Caco-2 (cell line): ENCODE results near the gene PSMG1. TPM values are rescaled to one million over a fixed set of nuclear protein-coding genes. Genes with fewer than 3 reads are reported as not detected.

ENCODE experiments used
- BruUV-seq: library from RNA; stranded (reverse); fragments of 400-500 nt; replicated peaks from 2 replicates; lab custom pipeline; 2021; lab: Mats Ljungman, UMichigan
- CTCF ChIA-PET: fragments of 300-600 bp; sonication (Branson Sonifier 250); formaldehyde crosslinking; loops from one replicate; lab custom pipeline; 2022; ENCODE audit warnings: antibody characterized with exemption; lab: Charles Lee
- POLR2A ChIA-PET: fragments of 300-600 bp; sonication (Branson Sonifier 250); formaldehyde crosslinking; loops from one replicate; lab custom pipeline; 2022; ENCODE audit warnings: antibody characterized with exemption; lab: Charles Lee
- DNase-seq, 2 experiments: peaks; one replicate each; pipeline versions ENCODE4 v3.0.0 to v3.0.0-alpha.2; 2020 to 2022
- H3K27me3 ChIP-seq: replicated peaks from 2 replicates; pipeline ENCODE4 v1.6.0; 2011; ENCODE audit warnings: low read length; ENCODE audit not compliant: control insufficient read depth, insufficient read depth
- H3K36me3 ChIP-seq: 2 replicates; pipeline ENCODE4 v1.5.1; 2011; ENCODE audit warnings: low read length; ENCODE audit not compliant: control insufficient read depth, insufficient read depth
- H3K4me1 ChIP-seq: fragments of 250-450 bp; sonication (Bioruptor Pico); 2 replicates; pipeline ENCODE4 v1.5.1; 2020; ENCODE audit warnings: mild to moderate bottlenecking
- H3K4me3 ChIP-seq: 2 replicates; pipeline ENCODE4 v1.5.1; 2011; ENCODE audit warnings: low read depth, mild to moderate bottlenecking, control low read depth, low read length
- H3K9me3 ChIP-seq: fragments of 250-450 bp; sonication (Bioruptor Pico); 2 replicates; pipeline ENCODE4 v1.5.1; 2020; ENCODE audit warnings: mild to moderate bottlenecking, moderate library complexity
- H3K27ac Mint-ChIP-seq: one replicate; pipeline ENCODE4 v1.8.0; 2022; ENCODE audit warnings: mixed read lengths; ENCODE audit not compliant: unreplicated experiment
- H3K27me3 Mint-ChIP-seq: one replicate; pipeline ENCODE4 v1.8.0; 2022; ENCODE audit warnings: mixed read lengths; ENCODE audit not compliant: insufficient read depth, unreplicated experiment
- H3K36me3 Mint-ChIP-seq: one replicate; pipeline ENCODE4 v1.8.0; 2022; ENCODE audit warnings: mild to moderate bottlenecking, mixed read lengths; ENCODE audit not compliant: insufficient read depth, unreplicated experiment
- H3K4me1 Mint-ChIP-seq: one replicate; pipeline ENCODE4 v1.8.0; 2022; ENCODE audit warnings: low read depth, mixed read lengths; ENCODE audit not compliant: unreplicated experiment
- H3K4me3 Mint-ChIP-seq: one replicate; pipeline ENCODE4 v1.8.0; 2022; ENCODE audit warnings: mild to moderate bottlenecking, moderate library complexity, mixed read lengths; ENCODE audit not compliant: unreplicated experiment
- H3K9me3 Mint-ChIP-seq: one replicate; pipeline ENCODE4 v1.8.0; 2022; ENCODE audit warnings: mixed read lengths; ENCODE audit not compliant: unreplicated experiment
- CTCF ChIP-seq, 2 experiments: fragments of 200-600 bp in 1 of 2; IDR thresholded peaks; 1 replicate in 1 of 2; 2 replicates in 1 of 2; pipeline versions ENCODE4 v1.5.1 to v1.8.0; 2011 to 2022; ENCODE audit warnings: antibody characterized with exemption in 1 of 2, control low read depth in 1 of 2, inconsistent platforms in 1 of 2, low read depth in 1 of 2, low read length in 1 of 2, mild to moderate bottlenecking in 1 of 2, moderate library complexity in 1 of 2; ENCODE audit not compliant: insufficient read depth in 1 of 2, severe bottlenecking in 1 of 2, unreplicated experiment in 1 of 2
- intact Hi-C: fragments of 100-400 bp; cut with micrococcal nuclease; formaldehyde crosslinking; loops from one replicate; pipeline ENCODE4 v1.10.0; 2022; ENCODE audit not compliant: unreplicated experiment
- total RNA-seq: library from RNA; stranded (reverse); gene quantifications from 2 replicates; pipeline ENCODE4 v1.2.3, GENCODE V29; 2022

The PSMG1 gene
- total RNA-seq, 1 experiment from 2014 or later, result 86.2 TPM

GRCh38 chr21:39193380-39193779 lies 10.1 kb upstream of the PSMG1 start:
- H3K4me1 Mint-ChIP-seq, result peaks cover 13% of the 10 kb centered on the region
- H3K36me3 ChIP-seq, result no peaks in the 10 kb centered on the region
- H3K9me3 Mint-ChIP-seq, result no peaks in the 10 kb centered on the region
- no peak overlapping the region for H3K27ac Mint-ChIP-seq
- BruUV-seq, result no TSS peak
- intact Hi-C loops, result no loop called here
- no peaks in the 10 kb centered on the region for H3K27me3 Mint-ChIP-seq
- no peaks in the 10 kb centered on the region for H3K4me1 ChIP-seq
- H3K36me3 Mint-ChIP-seq, result peaks cover 48% of the 10 kb centered on the region
- DNase-seq, result no peak
- H3K4me3 ChIP-seq, result no peak overlapping the region
- H3K27me3 ChIP-seq, result no peaks in the 10 kb centered on the region
- ChIA-PET POLR2A (no interaction called here), CTCF (no interaction called here)
- H3K9me3 ChIP-seq, result no peaks in the 10 kb centered on the region
- TF ChIP-seq CTCF (IDR thresholded peaks at IDR 0.05; ENCODE audit: insufficient read depth in 1 of 2, low read depth in 1 of 2, low read length in 1 of 2, severe bottlenecking in 1 of 2, unreplicated experiment in 1 of 2), result no peak
- H3K4me3 Mint-ChIP-seq, result no peak overlapping the region

GRCh38 chr21:39189857-39190604 lies 6.8 kb upstream of the PSMG1 start:
- H3K36me3 Mint-ChIP-seq, result peaks cover 16% of the 10 kb centered on the region
- H3K4me1 Mint-ChIP-seq, result peaks cover 2% of the 10 kb centered on the region
- H3K27me3 Mint-ChIP-seq, result no peaks in the 10 kb centered on the region
- TF ChIP-seq CTCF (IDR thresholded peaks at IDR 0.05; ENCODE audit: insufficient read depth in 1 of 2, low read depth in 1 of 2, low read length in 1 of 2, severe bottlenecking in 1 of 2, unreplicated experiment in 1 of 2), result no peak
- intact Hi-C loops, result loop anchor here (10.0 kb wide), 1 partner anchor 255 kb away; the partner anchor contains the start of gene LCA5L
- no peaks in the 10 kb centered on the region for H3K9me3 ChIP-seq
- no peaks in the 10 kb centered on the region for H3K4me1 ChIP-seq
- H3K9me3 Mint-ChIP-seq, result no peaks in the 10 kb centered on the region
- H3K27me3 ChIP-seq, result no peaks in the 10 kb centered on the region
- H3K27ac Mint-ChIP-seq, result no peak overlapping the region
- CTCF ChIA-PET, result no interaction called here
- no peak overlapping the region for H3K4me3 ChIP-seq
- BruUV-seq, result no TSS peak
- no peak overlapping the region for H3K4me3 Mint-ChIP-seq
- POLR2A ChIA-PET, result no interaction called here
- H3K36me3 ChIP-seq, result no peaks in the 10 kb centered on the region
- DNase-seq, result no peak

GRCh38 chr21:39188521-39189139 lies 5.4 kb upstream of the PSMG1 start:
- Mint-ChIP-seq H3K27ac (no peak overlapping the region), H3K27me3 (no peaks in the 10 kb centered on the region), H3K36me3 (peaks cover 10% of the 10 kb centered on the region), H3K4me1 (no peaks in the 10 kb centered on the region), H3K9me3 (no peaks in the 10 kb centered on the region), H3K4me3 (no peak overlapping the region)
- Histone ChIP-seq H3K4me3 (no peak overlapping the region), H3K9me3 (no peaks in the 10 kb centered on the region), H3K4me1 (0 out of 2 replicates have a peak, but pooled peaks cover 6% of the 10 kb centered on the region), H3K27me3 (no peaks in the 10 kb centered on the region), H3K36me3 (no peaks in the 10 kb centered on the region)
- intact Hi-C loops, result loop anchor here (10.0 kb wide), 1 partner anchor 256 kb away; the partner anchor contains the start of gene LCA5L
- ChIA-PET CTCF (no interaction called here), POLR2A (no interaction called here)
- BruUV-seq, result no TSS peak
- TF ChIP-seq CTCF (IDR thresholded peaks at IDR 0.05; ENCODE audit: insufficient read depth in 1 of 2, low read depth in 1 of 2, low read length in 1 of 2, severe bottlenecking in 1 of 2, unreplicated experiment in 1 of 2), result no peak
- DNase-seq, result no peak
